ENCODE results near the gene PHACTR1.

The PHACTR1 gene

GRCh38 chr6:13248584-13248985, 532.0 kb downstream of the PHACTR1 start:
- DNase-seq, result no peak

GRCh38 chr6:13248994-13249393, 532.4 kb downstream of the PHACTR1 start:
- no peak for DNase-seq

- no peak for DNase-seq
These were observed 533.2 kb downstream of the PHACTR1 start for GRCh38 chr6:13249817-13250216.

- DNase-seq, result no peak
These were observed 534.1 kb downstream of the PHACTR1 start for GRCh38 chr6:13250703-13251102.

GRCh38 chr6:13251242-13251641, 534.7 kb downstream of the PHACTR1 start:
- no peak for DNase-seq

GRCh38 chr6:13252790-13253189, 536.2 kb downstream of the PHACTR1 start:
- DNase-seq, result no peak

GRCh38 chr6:13253272-13253671, 536.7 kb downstream of the PHACTR1 start:
- DNase-seq, result no peak

- DNase-seq, result no peak
These were observed 539.9 kb downstream of the PHACTR1 start for GRCh38 chr6:13256266-13257001.

- no peak for DNase-seq
These were observed 542.8 kb downstream of the PHACTR1 start for GRCh38 chr6:13259393-13259792.

- DNase-seq, result no peak
These were observed 543.6 kb downstream of the PHACTR1 start for GRCh38 chr6:13260101-13260598.

- DNase-seq, result no peak
These were observed 544.3 kb downstream of the PHACTR1 start for GRCh38 chr6:13260831-13261230.

GRCh38 chr6:13261464-13261994, 545.0 kb downstream of the PHACTR1 start:
- DNase-seq, result no peak

GRCh38 chr6:13262302-13263230, 546.0 kb downstream of the PHACTR1 start:
- DNase-seq, result no peak

- no peak for DNase-seq
These were observed 547.1 kb downstream of the PHACTR1 start for GRCh38 chr6:13263669-13264068.

GRCh38 chr6:13267142-13267651, 550.6 kb downstream of the PHACTR1 start:
- DNase-seq, result peak; percentile 62

- no peak for DNase-seq
These were observed 552.4 kb downstream of the PHACTR1 start for GRCh38 chr6:13268913-13269518.

- DNase-seq, result no peak
These were observed 555.8 kb downstream of the PHACTR1 start for GRCh38 chr6:13272131-13273046.

GRCh38 chr6:13273202-13273930, 556.8 kb downstream of the PHACTR1 start:
- no peak for DNase-seq

GRCh38 chr6:13273931-13274706, 557.6 kb downstream of the PHACTR1 start:
- DNase-seq, result peak; percentile 63
